PFSK-1 (cell line): ENCODE measurements around the gene EIF4EBP2.

ENCODE experiments used
- FOXP2 ChIP-seq: optimal IDR thresholded peaks from 2 replicates; pipeline ENCODE3; 2011; ENCODE audit warnings: borderline replicate concordance, control low read depth, inconsistent platforms; ENCODE audit not compliant: insufficient read depth; ENCODE audit errors: extremely low read length, extremely low read depth
- POLR2AphosphoS5 ChIP-seq: IDR thresholded peaks from 2 replicates; pipeline ENCODE4 v1.6.1; 2012; ENCODE audit warnings: low read depth, mild to moderate bottlenecking, control low read depth, low read length, moderate library complexity
- SIN3A ChIP-seq: IDR thresholded peaks from 2 replicates; pipeline ENCODE4 v1.6.1; 2012; ENCODE audit warnings: mild to moderate bottlenecking, low read length, moderate library complexity, borderline replicate concordance; ENCODE audit not compliant: insufficient read depth
- TAF1 ChIP-seq: IDR thresholded peaks from 2 replicates; pipeline ENCODE4 v1.6.1; 2012; ENCODE audit warnings: low read length, control low read depth, borderline replicate concordance; ENCODE audit not compliant: insufficient read depth
- TF ChIP-seq, protein P1 (sequence below), 2 experiments: IDR thresholded peaks; 2 replicates each; pipeline versions ENCODE4 v1.6.1 to v1.8.0; 2011 to 2012; ENCODE audit warnings: low read depth in 2 of 2, low read length in 2 of 2, control low read depth in 1 of 2, inconsistent platforms in 1 of 2, mild to moderate bottlenecking in 1 of 2, moderate library complexity in 1 of 2; ENCODE audit not compliant: insufficient read depth in 1 of 2

The EIF4EBP2 gene

DNA sequence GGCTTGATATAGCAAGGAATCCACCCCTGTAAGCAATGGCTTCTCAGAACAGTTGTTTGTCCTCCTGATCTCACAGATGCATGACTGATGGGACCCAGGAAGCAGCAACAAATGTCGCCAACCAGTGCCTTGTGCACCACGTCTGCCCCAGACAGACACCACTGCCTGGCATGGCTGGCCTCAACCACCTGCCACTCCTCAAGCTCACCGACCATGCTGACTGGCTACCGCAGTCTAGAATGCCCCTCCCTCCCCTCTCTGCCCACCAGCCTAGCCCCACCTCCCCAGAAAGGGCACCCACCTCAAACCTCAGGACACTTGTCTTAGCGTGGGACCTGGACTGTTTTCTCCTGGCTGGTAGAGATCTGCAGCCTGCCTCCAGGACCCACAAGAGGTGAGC, 45.5 kb upstream of the EIF4EBP2 start:
- TF ChIP-seq POLR2AphosphoS5 (no peak), TAF1 (no peak), SIN3A (no peak), FOXP2 (no peak)
- TF ChIP-seq, protein P1, sequence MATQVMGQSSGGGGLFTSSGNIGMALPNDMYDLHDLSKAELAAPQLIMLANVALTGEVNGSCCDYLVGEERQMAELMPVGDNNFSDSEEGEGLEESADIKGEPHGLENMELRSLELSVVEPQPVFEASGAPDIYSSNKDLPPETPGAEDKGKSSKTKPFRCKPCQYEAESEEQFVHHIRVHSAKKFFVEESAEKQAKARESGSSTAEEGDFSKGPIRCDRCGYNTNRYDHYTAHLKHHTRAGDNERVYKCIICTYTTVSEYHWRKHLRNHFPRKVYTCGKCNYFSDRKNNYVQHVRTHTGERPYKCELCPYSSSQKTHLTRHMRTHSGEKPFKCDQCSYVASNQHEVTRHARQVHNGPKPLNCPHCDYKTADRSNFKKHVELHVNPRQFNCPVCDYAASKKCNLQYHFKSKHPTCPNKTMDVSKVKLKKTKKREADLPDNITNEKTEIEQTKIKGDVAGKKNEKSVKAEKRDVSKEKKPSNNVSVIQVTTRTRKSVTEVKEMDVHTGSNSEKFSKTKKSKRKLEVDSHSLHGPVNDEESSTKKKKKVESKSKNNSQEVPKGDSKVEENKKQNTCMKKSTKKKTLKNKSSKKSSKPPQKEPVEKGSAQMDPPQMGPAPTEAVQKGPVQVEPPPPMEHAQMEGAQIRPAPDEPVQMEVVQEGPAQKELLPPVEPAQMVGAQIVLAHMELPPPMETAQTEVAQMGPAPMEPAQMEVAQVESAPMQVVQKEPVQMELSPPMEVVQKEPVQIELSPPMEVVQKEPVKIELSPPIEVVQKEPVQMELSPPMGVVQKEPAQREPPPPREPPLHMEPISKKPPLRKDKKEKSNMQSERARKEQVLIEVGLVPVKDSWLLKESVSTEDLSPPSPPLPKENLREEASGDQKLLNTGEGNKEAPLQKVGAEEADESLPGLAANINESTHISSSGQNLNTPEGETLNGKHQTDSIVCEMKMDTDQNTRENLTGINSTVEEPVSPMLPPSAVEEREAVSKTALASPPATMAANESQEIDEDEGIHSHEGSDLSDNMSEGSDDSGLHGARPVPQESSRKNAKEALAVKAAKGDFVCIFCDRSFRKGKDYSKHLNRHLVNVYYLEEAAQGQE (IDR thresholded peaks at IDR 0.05; ENCODE audit: insufficient read depth in 1 of 2, low read depth in 2 of 2, low read length in 2 of 2) = no peak

DNA sequence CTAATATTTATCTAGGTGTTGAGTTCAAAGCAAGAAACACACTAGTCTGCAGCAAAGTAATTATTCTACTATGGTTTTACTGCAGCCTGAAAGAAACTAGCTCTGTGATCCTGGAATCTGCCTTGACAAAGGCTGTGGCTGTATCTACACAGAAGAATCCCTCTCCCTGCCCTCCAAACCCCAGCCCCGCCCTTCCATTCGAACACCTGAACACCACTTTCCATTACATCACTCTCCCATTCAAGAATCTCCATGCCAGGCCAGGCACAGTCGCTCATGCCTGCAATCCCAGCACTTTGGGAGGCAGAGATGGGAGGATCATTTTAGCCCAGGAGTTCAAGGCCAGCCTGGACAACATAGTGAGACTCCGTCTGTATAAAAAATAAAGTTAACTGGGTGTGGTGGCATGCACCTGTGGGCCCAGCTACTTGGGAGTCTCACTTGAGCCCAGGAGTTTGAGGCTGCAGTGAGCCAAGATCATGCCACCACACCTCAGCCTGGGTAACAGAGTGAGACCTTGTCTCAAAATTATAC, 44.9 kb upstream of the EIF4EBP2 start:
- TF ChIP-seq SIN3A = no peak
- no peak for TF ChIP-seq TAF1
- TF ChIP-seq FOXP2 = no peak
- TF ChIP-seq POLR2AphosphoS5 = no peak
- TF ChIP-seq, protein P1 (IDR thresholded peaks at IDR 0.05; ENCODE audit: insufficient read depth in 1 of 2, low read depth in 2 of 2, low read length in 2 of 2) = no peak

- TF ChIP-seq FOXP2 (no peak), TAF1 (no peak), SIN3A (no peak), POLR2AphosphoS5 (no peak)
- TF ChIP-seq, protein P1 (IDR thresholded peaks at IDR 0.05; ENCODE audit: insufficient read depth in 1 of 2, low read depth in 2 of 2, low read length in 2 of 2) = no peak
Measured at GRCh38 chr10:70360215-70360614, 43.7 kb upstream of the EIF4EBP2 start.

DNA sequence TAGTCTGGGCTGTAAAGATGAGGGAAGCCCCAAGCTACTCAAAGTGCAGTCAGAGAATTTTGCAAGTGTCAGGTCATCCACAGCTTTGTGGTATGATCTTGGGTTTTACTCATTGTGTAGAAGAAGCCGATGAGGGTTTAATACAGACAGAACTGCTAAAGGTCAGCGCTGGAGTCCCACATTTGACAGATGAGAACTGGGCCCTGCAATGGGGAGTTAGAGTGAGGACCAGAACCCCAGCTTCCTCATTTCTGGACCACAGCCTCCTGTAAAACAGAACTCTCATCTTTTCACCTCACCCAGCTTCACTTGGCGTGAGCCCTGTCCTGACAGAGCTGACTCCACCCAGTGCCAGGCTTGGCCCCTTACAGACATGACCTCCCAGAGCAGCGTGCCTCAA, 41.6 kb upstream of the EIF4EBP2 start:
- TF ChIP-seq, protein P1 (IDR thresholded peaks at IDR 0.05; ENCODE audit: insufficient read depth in 1 of 2, low read depth in 2 of 2, low read length in 2 of 2) = no peak
- no peak for TF ChIP-seq POLR2AphosphoS5
- no peak for TF ChIP-seq TAF1
- no peak for TF ChIP-seq SIN3A
- TF ChIP-seq FOXP2 = no peak

DNA sequence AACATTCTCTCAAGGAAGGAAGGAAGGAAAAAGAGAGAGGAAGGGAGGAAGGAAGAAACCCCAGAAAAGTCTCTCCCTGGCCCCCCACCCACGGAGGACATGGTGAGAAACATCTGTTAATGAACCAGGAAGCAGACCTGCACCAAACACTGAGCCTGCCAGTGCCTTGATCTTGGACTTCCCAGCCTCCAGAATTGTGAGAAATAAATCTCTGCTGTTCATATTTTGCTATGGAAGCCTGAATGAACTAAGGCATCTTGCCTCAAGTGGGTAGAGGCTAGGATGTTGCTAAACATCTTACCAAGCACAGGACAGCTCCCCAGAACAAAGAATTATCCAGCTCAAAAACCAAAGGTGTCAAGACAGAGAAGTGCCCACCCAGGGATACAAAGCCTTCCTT, 40.7 kb upstream of the EIF4EBP2 start:
- TF ChIP-seq FOXP2 = no peak
- TF ChIP-seq SIN3A = no peak
- no peak for TF ChIP-seq TAF1
